Left ventricle myocardium inferior (tissue), 1 donor: ENCODE results near the gene CENPB. TPM values are rescaled to one million over a fixed set of nuclear protein-coding genes. Genes with fewer than 3 reads are reported as not detected.
A peak's percentile ranks its signal among the peaks of the same experiment; 100 is the strongest.
"Not testable (repeated sequence)": the region's sequence is repeated elsewhere in the genome, so short reads cannot be mapped to it uniquely, and the experiment has no call there.

Experiments
- DNase-seq: peaks from one replicate; pipeline ENCODE4 v3.0.0-alpha.2; 2020
- H3K27ac ChIP-seq: fragments of 200-600 bp; replicated peaks from 2 replicates; pipeline ENCODE4 v1.8.0; 2021
- H3K27me3 ChIP-seq: fragments of 200-600 bp; 2 replicates; pipeline ENCODE4 v1.8.0; 2021; ENCODE audit warnings: low read depth
- H3K36me3 ChIP-seq: fragments of 200-600 bp; 2 replicates; pipeline ENCODE4 v1.8.0; 2021
- H3K4me1 ChIP-seq: fragments of 200-600 bp; 2 replicates; pipeline ENCODE4 v1.8.0; 2021
- H3K4me3 ChIP-seq: fragments of 200-600 bp; 2 replicates; pipeline ENCODE4 v1.8.0; 2021; ENCODE audit warnings: mild to moderate bottlenecking, moderate library complexity
- H3K9me3 ChIP-seq: fragments of 200-600 bp; replicated peaks from 2 replicates; pipeline ENCODE4 v1.8.0; 2021
- CTCF ChIP-seq: fragments of 200-600 bp; IDR thresholded peaks from 2 replicates; pipeline ENCODE4 v1.8.0; 2021; ENCODE audit warnings: antibody characterized with exemption, mild to moderate bottlenecking, borderline replicate concordance
- intact Hi-C: fragments of 100-400 bp; cut with micrococcal nuclease; formaldehyde crosslinking; loops from one replicate; pipeline ENCODE4 v1.11.0; 2022
- total RNA-seq: library from RNA; stranded (reverse); fragmentation: NEBNext Ultra II Directional; extraction: Animal tissue kit (Norgen Biotek cat#: 25700); gene quantifications from one replicate; pipeline ENCODE4 v1.2.1, GENCODE V29; 2021
- donor health status: DM: no; HTN: yes; CAD: no; lungs with severe emphysema.

CENPB gene
- total RNA-seq, 1 donor from 2014 or later = 70.7 TPM

- no peaks in the 10 kb centered on the region for H3K36me3 ChIP-seq
- peaks cover 40% of the 10 kb centered on the region for H3K4me1 ChIP-seq
- H3K9me3 ChIP-seq = no peaks in the 10 kb centered on the region
- peak overlapping the region; percentile 71 for H3K4me3 ChIP-seq
- intact Hi-C loops = no loop called here
- peak overlapping the region; percentile 93 for H3K27ac ChIP-seq
- no peaks in the 10 kb centered on the region for H3K27me3 ChIP-seq
- no peak for DNase-seq
- TF ChIP-seq CTCF = no peak
Measured at GRCh38 chr20:3794701-3795420, 8.3 kb upstream of the CENPB start.

GRCh38 chr20:3794168-3794567 lies 7.6 kb upstream of the CENPB start:
- H3K27ac ChIP-seq, H3K27me3 ChIP-seq, H3K9me3 ChIP-seq, H3K36me3 ChIP-seq, intact Hi-C loops, H3K4me3 ChIP-seq, DNase-seq: not testable (repeated sequence)
- H3K4me1 ChIP-seq = peaks cover 39% of the 10 kb centered on the region

- H3K27me3 ChIP-seq, H3K36me3 ChIP-seq, H3K4me3 ChIP-seq, H3K9me3 ChIP-seq, intact Hi-C loops, DNase-seq, H3K27ac ChIP-seq: not testable (repeated sequence)
- H3K4me1 ChIP-seq = peaks cover 28% of the 10 kb centered on the region
Measured at GRCh38 chr20:3789201-3789600, 2.7 kb upstream of the CENPB start.

DNA sequence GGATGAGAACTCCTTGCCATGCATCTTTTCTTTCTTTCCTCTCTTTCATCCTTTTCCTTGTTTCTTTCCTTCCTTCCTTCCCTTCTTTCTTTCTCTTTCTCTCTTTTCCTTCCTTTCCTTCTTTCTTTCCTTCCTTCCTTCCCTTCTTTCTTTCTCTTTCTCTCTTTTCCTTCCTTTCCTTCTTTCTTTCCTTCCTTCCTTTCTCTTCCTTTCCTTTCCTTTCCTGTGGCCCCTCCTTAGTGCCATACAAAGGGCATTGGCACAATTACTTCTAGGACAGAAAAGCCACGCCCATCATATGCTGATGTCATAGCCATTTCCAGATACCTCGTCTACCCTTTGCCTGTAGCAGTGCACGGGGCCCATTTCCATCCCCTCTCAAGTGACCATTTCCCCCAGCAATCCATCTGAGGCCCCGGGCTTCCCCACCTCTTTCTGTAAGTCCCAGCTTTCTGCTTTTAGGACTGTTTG lies 2.2 kb upstream of the CENPB start:
- peaks cover 33% of the 10 kb centered on the region for H3K4me1 ChIP-seq
- H3K27me3 ChIP-seq = no peaks in the 10 kb centered on the region
- TF ChIP-seq CTCF = no peak
- H3K36me3 ChIP-seq = peaks cover 6% of the 10 kb centered on the region
- H3K4me3 ChIP-seq = no peak overlapping the region
- H3K9me3 ChIP-seq = no peaks in the 10 kb centered on the region
- no peak for DNase-seq
- H3K27ac ChIP-seq = no peak overlapping the region
- intact Hi-C loops = no loop called here

DNA sequence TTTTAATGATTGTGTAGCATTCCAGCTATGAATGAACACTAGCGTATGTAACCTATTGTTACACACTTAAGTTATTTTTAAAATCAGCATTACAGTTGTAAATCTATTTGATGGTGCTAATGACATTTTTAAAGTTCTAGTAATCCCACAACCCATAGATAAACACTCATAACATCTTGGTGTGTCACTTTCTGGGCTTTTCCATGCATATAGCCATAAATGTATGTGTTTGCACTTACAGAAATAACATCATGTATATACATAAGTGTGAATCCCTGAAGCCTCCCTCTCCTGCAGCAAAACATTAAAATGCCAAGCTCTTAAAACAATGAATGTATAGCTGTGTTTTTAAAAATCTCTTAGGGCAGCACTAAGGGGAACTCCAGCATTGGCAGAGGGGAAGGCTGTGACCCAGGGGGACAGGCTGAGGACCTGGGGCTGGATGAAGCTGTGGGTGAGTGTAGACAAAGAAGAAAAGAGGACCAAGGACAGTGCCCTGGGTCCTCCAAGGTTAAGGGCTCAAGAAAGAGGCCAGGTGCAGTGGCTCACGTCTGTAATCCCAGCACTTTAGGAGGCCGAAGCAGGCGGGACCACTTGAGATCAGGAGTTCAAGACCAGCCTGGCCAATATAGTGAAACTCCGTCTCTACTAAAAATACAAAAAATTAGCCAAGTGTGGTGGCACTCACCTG lies 929 bp upstream of the CENPB start:
- intact Hi-C loops = no loop called here
- Histone ChIP-seq H3K4me3 (peak overlapping the region; percentile 62), H3K4me1 (peaks cover 40% of the 10 kb centered on the region), H3K9me3 (no peaks in the 10 kb centered on the region), H3K36me3 (peaks cover 6% of the 10 kb centered on the region), H3K27ac (peak overlapping the region; percentile 73), H3K27me3 (no peaks in the 10 kb centered on the region)
- no peak for TF ChIP-seq CTCF
- DNase-seq = no peak

- peak; percentile 62 for DNase-seq
- Histone ChIP-seq H3K4me3 (peak overlapping the region; percentile 81), H3K36me3 (peaks cover 6% of the 10 kb centered on the region), H3K4me1 (peaks cover 45% of the 10 kb centered on the region), H3K9me3 (no peaks in the 10 kb centered on the region), H3K27ac (peak overlapping the region; percentile 92), H3K27me3 (no peaks in the 10 kb centered on the region)
- TF ChIP-seq CTCF = no peak
- intact Hi-C loops = no loop called here
Measured at GRCh38 chr20:3786126-3786484, 435 bp downstream of the CENPB start.
